Hematopoietic multipotent progenitor cell (in vitro differentiated cells): ENCODE results near the gene NUAK1. TPM values are rescaled to one million over a fixed set of nuclear protein-coding genes. Genes with fewer than 3 reads are reported as not detected.

ENCODE experiments used
- DNase-seq, 3 donors: peaks; one replicate each; pipeline ENCODE4 v3.0.0-alpha.2; 2011 to 2015; ENCODE audit warnings: low read depth in 2 of 3, low spot score in 2 of 3
- total RNA-seq: library from RNA; depleted of rRNA; stranded (reverse); fragments of >200 nt; gene quantifications from one replicate; pipeline ENCODE4 v1.2.3, GENCODE V29; 2012

The NUAK1 gene
- total RNA-seq = under 0.01 TPM

- DNase-seq = peak in 2 of 3 donors; percentile 32 to 33
Measured at GRCh38 chr12:106138633-106139421, at the start of gene NUAK1. Gene NUAK1, minus strand, starts transcription at chr12:106138954. Its CDS starts 301 bp downstream, at chr12:106138653.

- no peak for DNase-seq
Measured at GRCh38 chr12:106188256-106188655, 49.5 kb upstream of the NUAK1 start.

GRCh38 chr12:106187842-106188241 lies 49.1 kb upstream of the NUAK1 start:
- no peak for DNase-seq

- DNase-seq = no peak
Measured at GRCh38 chr12:106187155-106187789, 48.5 kb upstream of the NUAK1 start.

- no peak for DNase-seq
Measured at GRCh38 chr12:106183735-106184134, 45.0 kb upstream of the NUAK1 start.

- DNase-seq = no peak
Measured at GRCh38 chr12:106181401-106182114, 42.8 kb upstream of the NUAK1 start.

- no peak for DNase-seq
Measured at GRCh38 chr12:106179086-106179485, 40.3 kb upstream of the NUAK1 start.

GRCh38 chr12:106178562-106178961 lies 39.8 kb upstream of the NUAK1 start:
- no peak for DNase-seq

- no peak for DNase-seq
Measured at GRCh38 chr12:106176560-106176959, 37.8 kb upstream of the NUAK1 start.

- no peak for DNase-seq
Measured at GRCh38 chr12:106174876-106175275, 36.1 kb upstream of the NUAK1 start.

- DNase-seq = no peak
Measured at GRCh38 chr12:106173442-106173841, 34.7 kb upstream of the NUAK1 start.

- no peak for DNase-seq
Measured at GRCh38 chr12:106171117-106171750, 32.5 kb upstream of the NUAK1 start.

GRCh38 chr12:106170285-106170684 lies 31.5 kb upstream of the NUAK1 start:
- no peak for DNase-seq

GRCh38 chr12:106163712-106164111 lies 25.0 kb upstream of the NUAK1 start:
- DNase-seq = no peak

- no peak for DNase-seq
Measured at GRCh38 chr12:106161491-106161890, 22.7 kb upstream of the NUAK1 start.

- no peak for DNase-seq
Measured at GRCh38 chr12:106160915-106161314, 22.2 kb upstream of the NUAK1 start.

- no peak for DNase-seq
Measured at GRCh38 chr12:106157802-106158201, 19.0 kb upstream of the NUAK1 start.

- no peak for DNase-seq
Measured at GRCh38 chr12:106154751-106155273, 16.1 kb upstream of the NUAK1 start.

GRCh38 chr12:106152334-106152733 lies 13.6 kb upstream of the NUAK1 start:
- no peak for DNase-seq

- DNase-seq = no peak
Measured at GRCh38 chr12:106150555-106150954, 11.8 kb upstream of the NUAK1 start.
